ENCODE results near the gene ZBED3.

- TF ChIP-seq, protein P1, sequence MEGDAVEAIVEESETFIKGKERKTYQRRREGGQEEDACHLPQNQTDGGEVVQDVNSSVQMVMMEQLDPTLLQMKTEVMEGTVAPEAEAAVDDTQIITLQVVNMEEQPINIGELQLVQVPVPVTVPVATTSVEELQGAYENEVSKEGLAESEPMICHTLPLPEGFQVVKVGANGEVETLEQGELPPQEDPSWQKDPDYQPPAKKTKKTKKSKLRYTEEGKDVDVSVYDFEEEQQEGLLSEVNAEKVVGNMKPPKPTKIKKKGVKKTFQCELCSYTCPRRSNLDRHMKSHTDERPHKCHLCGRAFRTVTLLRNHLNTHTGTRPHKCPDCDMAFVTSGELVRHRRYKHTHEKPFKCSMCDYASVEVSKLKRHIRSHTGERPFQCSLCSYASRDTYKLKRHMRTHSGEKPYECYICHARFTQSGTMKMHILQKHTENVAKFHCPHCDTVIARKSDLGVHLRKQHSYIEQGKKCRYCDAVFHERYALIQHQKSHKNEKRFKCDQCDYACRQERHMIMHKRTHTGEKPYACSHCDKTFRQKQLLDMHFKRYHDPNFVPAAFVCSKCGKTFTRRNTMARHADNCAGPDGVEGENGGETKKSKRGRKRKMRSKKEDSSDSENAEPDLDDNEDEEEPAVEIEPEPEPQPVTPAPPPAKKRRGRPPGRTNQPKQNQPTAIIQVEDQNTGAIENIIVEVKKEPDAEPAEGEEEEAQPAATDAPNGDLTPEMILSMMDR (IDR thresholded peaks at IDR 0.05; ENCODE audit: low read depth, low read length), result no peak
- TF ChIP-seq MAX (IDR thresholded peaks at IDR 0.05; ENCODE audit: low read depth, low read length), result no peak
- no peak for TF ChIP-seq POLR2A (IDR thresholded peaks at IDR 0.05; ENCODE audit: extremely low read depth, insufficient read length)
Measured at GRCh38 chr5:77087484-77088261, 588 bp upstream of the ZBED3 start.

Data from NB4 (cell line).